Measurements from ENCODE around the gene SRL. TPM values are rescaled to one million over a fixed set of nuclear protein-coding genes. Genes with fewer than 3 reads are reported as not detected.

The SRL gene
- total RNA-seq, 1 experiment from 2014 or later = not detected

DNA sequence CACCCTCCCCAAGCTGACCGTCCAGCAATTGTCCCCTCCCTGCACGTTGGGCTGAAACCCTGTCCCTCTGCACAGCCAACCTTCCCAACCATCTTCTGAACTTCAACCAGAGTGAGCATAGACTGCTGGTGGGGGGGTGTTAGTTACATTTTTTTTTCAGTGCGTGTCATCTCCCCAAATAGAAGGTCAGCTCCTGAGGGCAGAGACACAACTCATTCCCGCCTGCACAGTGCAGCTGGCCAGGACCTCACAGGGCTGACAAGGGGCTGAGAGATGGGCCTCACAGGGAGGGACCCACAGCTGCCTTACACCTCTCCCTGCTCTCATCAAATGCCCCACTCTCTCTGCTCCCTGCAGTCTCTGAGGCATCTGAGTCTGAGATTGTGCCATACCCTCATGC lies 8.4 kb downstream of the SRL start:
- Histone ChIP-seq H3K9ac (ENCODE audit: low read length) (no peak overlapping the region), H4K20me1 (ENCODE audit: low read length) (no peaks in the 10 kb centered on the region), H3K27me3 (ENCODE audit: low read length) (no peaks in the 10 kb centered on the region), H3K4me1 (ENCODE audit: insufficient read depth, low read length) (no peaks in the 10 kb centered on the region), H3K4me3 (ENCODE audit: low read length) (no peak overlapping the region), H3K79me2 (ENCODE audit: low read length) (no peaks in the 10 kb centered on the region), H3K27ac (ENCODE audit: low read length) (no peak overlapping the region), H2AFZ (ENCODE audit: low read length) (no peak overlapping the region), H3K9me2 (replicated peaks; ENCODE audit: low read length) (no peaks in the 10 kb centered on the region), H3K36me3 (ENCODE audit: low read depth, low read length) (no peaks in the 10 kb centered on the region), H3K9me3 (ENCODE audit: low read length) (no peaks in the 10 kb centered on the region), H3K4me2 (ENCODE audit: low read length) (no peak overlapping the region), H3F3A (ENCODE audit: low read length, unreplicated experiment) (no peaks in the 10 kb centered on the region)
- ChIA-PET CTCF (no interaction called here), POLR2A (ENCODE audit: unreplicated experiment) (no interaction called here)
- TF ChIP-seq, protein P1, sequence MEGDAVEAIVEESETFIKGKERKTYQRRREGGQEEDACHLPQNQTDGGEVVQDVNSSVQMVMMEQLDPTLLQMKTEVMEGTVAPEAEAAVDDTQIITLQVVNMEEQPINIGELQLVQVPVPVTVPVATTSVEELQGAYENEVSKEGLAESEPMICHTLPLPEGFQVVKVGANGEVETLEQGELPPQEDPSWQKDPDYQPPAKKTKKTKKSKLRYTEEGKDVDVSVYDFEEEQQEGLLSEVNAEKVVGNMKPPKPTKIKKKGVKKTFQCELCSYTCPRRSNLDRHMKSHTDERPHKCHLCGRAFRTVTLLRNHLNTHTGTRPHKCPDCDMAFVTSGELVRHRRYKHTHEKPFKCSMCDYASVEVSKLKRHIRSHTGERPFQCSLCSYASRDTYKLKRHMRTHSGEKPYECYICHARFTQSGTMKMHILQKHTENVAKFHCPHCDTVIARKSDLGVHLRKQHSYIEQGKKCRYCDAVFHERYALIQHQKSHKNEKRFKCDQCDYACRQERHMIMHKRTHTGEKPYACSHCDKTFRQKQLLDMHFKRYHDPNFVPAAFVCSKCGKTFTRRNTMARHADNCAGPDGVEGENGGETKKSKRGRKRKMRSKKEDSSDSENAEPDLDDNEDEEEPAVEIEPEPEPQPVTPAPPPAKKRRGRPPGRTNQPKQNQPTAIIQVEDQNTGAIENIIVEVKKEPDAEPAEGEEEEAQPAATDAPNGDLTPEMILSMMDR (conservative IDR thresholded peaks at IDR 0.05; ENCODE audit: low read depth, low read length) = no peak
- TF ChIP-seq EZH2 (IDR thresholded peaks at IDR 0.05; ENCODE audit: low read length, unreplicated experiment) (no peak), EZH2phosphoT487 (IDR thresholded peaks at IDR 0.05; ENCODE audit: borderline replicate concordance, low read length) (no peak)
- no TSS peak for BruUV-seq (replicated peaks)
- intact Hi-C loops (cut with micrococcal nuclease) = no loop called here
- DNase-seq = no peak
- no peak for ATAC-seq

DNA sequence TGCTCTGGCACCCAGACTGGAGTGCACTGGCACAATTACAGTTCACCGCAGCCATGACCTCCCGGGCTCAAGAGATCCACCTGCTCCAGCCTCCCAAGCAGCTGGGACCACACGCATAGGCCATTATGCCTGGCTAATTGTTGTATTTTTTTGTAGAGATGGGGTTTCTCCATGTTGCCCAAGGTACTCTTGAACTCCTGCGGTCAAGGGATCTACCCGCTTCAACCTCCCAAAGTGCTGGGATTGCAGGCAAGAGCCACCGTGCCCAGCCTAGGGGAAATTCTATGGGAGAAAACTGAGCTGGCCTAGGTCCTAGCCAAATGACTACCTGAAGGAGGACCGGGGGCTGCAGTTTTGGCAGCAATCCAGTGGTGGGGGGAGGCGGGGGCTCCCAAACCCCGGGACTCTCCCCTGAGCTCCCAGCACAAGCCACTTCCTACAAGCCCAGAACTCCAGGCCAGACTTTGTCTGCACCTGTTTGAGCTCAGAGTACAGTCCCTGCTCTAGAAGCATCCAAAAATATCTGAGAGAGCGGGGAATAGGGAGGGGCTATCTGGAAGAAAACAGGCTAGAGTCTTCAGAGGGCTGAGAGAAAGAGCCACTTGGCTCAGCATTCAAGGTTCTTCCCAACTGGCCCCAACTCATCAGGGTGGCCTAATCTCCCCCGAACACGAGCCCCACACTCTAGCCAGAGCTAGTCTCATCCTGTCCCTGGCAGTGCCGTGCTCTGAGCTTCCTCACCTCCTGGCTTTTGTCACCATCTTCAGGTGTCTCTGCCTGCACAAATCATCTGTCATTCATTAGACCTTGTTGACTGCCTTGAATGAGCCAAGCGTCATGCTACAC lies 9.1 kb downstream of the SRL start:
- BruUV-seq (replicated peaks) = no TSS peak
- Histone ChIP-seq H3K9me3 (ENCODE audit: low read length) (no peaks in the 10 kb centered on the region), H3K4me2 (ENCODE audit: low read length) (no peak overlapping the region), H2AFZ (ENCODE audit: low read length) (no peak overlapping the region), H3K9ac (ENCODE audit: low read length) (no peak overlapping the region), H3K4me3 (ENCODE audit: low read length) (no peak overlapping the region), H3K9me2 (replicated peaks; ENCODE audit: low read length) (no peaks in the 10 kb centered on the region), H3K27ac (ENCODE audit: low read length) (no peak overlapping the region), H3K36me3 (ENCODE audit: low read depth, low read length) (no peaks in the 10 kb centered on the region), H3K4me1 (ENCODE audit: insufficient read depth, low read length) (no peaks in the 10 kb centered on the region), H3F3A (ENCODE audit: low read length, unreplicated experiment) (no peaks in the 10 kb centered on the region), H3K27me3 (ENCODE audit: low read length) (no peaks in the 10 kb centered on the region), H4K20me1 (ENCODE audit: low read length) (no peaks in the 10 kb centered on the region), H3K79me2 (ENCODE audit: low read length) (no peaks in the 10 kb centered on the region)
- ATAC-seq (no peak), DNase-seq (no peak)
- intact Hi-C loops (cut with micrococcal nuclease) = no loop called here
- CTCF ChIA-PET = no interaction called here
- POLR2A ChIA-PET (ENCODE audit: unreplicated experiment) = no interaction called here
- TF ChIP-seq EZH2 (IDR thresholded peaks at IDR 0.05; ENCODE audit: low read length, unreplicated experiment) (no peak), EZH2phosphoT487 (IDR thresholded peaks at IDR 0.05; ENCODE audit: borderline replicate concordance, low read length) (no peak)
- TF ChIP-seq, protein P1 (conservative IDR thresholded peaks at IDR 0.05; ENCODE audit: low read depth, low read length) = no peak

DNA sequence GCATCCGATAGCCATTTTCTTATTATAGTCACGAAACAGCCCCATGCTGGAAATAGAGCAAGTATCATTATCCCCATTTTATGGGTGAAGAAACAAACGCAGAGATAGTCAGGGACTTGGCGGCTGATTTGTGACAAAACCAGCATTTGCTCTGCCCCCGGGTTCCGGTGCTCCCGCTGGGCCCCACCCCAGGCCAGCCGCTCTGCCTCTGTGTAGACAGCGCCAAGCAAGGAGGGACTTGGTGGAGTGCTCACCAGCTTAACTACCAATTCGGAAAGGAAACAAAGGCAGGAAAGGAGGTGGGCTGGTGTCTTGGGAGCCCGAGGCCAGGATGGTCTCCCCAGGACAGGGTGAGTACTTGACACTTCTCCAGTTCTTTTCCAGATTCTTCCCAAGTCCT lies 10.0 kb downstream of the SRL start:
- POLR2A ChIA-PET (ENCODE audit: unreplicated experiment) = no interaction called here

More for the DNA sequence above, 10.0 kb downstream of the SRL start:
- Histone ChIP-seq H3K4me2 (ENCODE audit: low read length) (no peak overlapping the region), H3F3A (ENCODE audit: low read length, unreplicated experiment) (no peaks in the 10 kb centered on the region), H3K27ac (ENCODE audit: low read length) (no peak overlapping the region), H3K4me3 (ENCODE audit: low read length) (no peak overlapping the region), H3K4me1 (ENCODE audit: insufficient read depth, low read length) (no peaks in the 10 kb centered on the region), H3K9me3 (ENCODE audit: low read length) (no peaks in the 10 kb centered on the region), H3K9ac (ENCODE audit: low read length) (no peak overlapping the region), H3K36me3 (ENCODE audit: low read depth, low read length) (no peaks in the 10 kb centered on the region), H3K79me2 (ENCODE audit: low read length) (no peaks in the 10 kb centered on the region), H4K20me1 (ENCODE audit: low read length) (no peaks in the 10 kb centered on the region), H2AFZ (ENCODE audit: low read length) (no peak overlapping the region), H3K27me3 (ENCODE audit: low read length) (no peaks in the 10 kb centered on the region), H3K9me2 (replicated peaks; ENCODE audit: low read length) (no peaks in the 10 kb centered on the region)
- ATAC-seq = no peak
- DNase-seq = no peak
- TF ChIP-seq, protein P1 (conservative IDR thresholded peaks at IDR 0.05; ENCODE audit: low read depth, low read length) = no peak
- no peak for TF ChIP-seq EZH2phosphoT487 (IDR thresholded peaks at IDR 0.05; ENCODE audit: borderline replicate concordance, low read length)
- TF ChIP-seq EZH2 (IDR thresholded peaks at IDR 0.05; ENCODE audit: low read length, unreplicated experiment) = no peak
- CTCF ChIA-PET = no interaction called here
- BruUV-seq (replicated peaks) = no TSS peak
- intact Hi-C loops (cut with micrococcal nuclease) = no loop called here

All from PC-3 (cell line).